HepG2 (cell line): ENCODE results near the gene ATRIP. TPM values are rescaled to one million over a fixed set of nuclear protein-coding genes. Genes with fewer than 3 reads are reported as not detected.

Experiments used
- AKAP8 ChIP-seq: sonication (generic); formaldehyde crosslinking; IDR thresholded peaks from 2 replicates; pipeline ENCODE4 v1.5.1; 2020; ENCODE audit warnings: mild to moderate bottlenecking, missing genetic modification reagents
- ATF7 ChIP-seq, 2 experiments: fragments of 450-650 bp in 1 of 2; sonication (generic) in 1 of 2; formaldehyde crosslinking in 1 of 2; IDR thresholded peaks; 2 replicates each; pipeline versions ENCODE4 v1.4.0 to v1.6.1; 2016 to 2020; ENCODE audit warnings: antibody characterized with exemption in 1 of 2, mild to moderate bottlenecking in 1 of 2, missing genetic modification reagents in 1 of 2
- FOXO1 ChIP-seq: sonication (generic); formaldehyde crosslinking; IDR thresholded peaks from 2 replicates; pipeline ENCODE4 v1.4.0; 2020; ENCODE audit warnings: missing genetic modification reagents
- GFI1 ChIP-seq: sonication (generic); formaldehyde crosslinking; IDR thresholded peaks from 2 replicates; pipeline ENCODE4 v1.5.0; 2020; ENCODE audit warnings: missing genetic modification reagents, mild to moderate bottlenecking, borderline replicate concordance
- HIC2 ChIP-seq: sonication (generic); formaldehyde crosslinking; IDR thresholded peaks from 2 replicates; pipeline ENCODE4 v1.9.0; 2022; ENCODE audit warnings: low read depth, missing genetic modification reagents
- LBX2 ChIP-seq: sonication (generic); formaldehyde crosslinking; IDR thresholded peaks from 2 replicates; pipeline ENCODE4 v1.5.0; 2020; ENCODE audit warnings: missing genetic modification reagents, mild to moderate bottlenecking, borderline replicate concordance
- NFE2 ChIP-seq: sonication (generic); formaldehyde crosslinking; IDR thresholded peaks from 2 replicates; pipeline ENCODE4 v1.4.0; 2020; ENCODE audit warnings: missing genetic modification reagents
- PHF21A ChIP-seq: sonication (generic); formaldehyde crosslinking; IDR thresholded peaks from 2 replicates; pipeline ENCODE4 v1.5.0; 2020; ENCODE audit warnings: mild to moderate bottlenecking, missing genetic modification reagents
- PHF5A ChIP-seq: IDR thresholded peaks from one replicate; pipeline ENCODE4 v1.6.1; 2018; ENCODE audit warnings: low read depth, missing genetic modification reagents; ENCODE audit not compliant: unreplicated experiment
- PLRG1 ChIP-seq: fragments of 450-650 bp; conservative IDR thresholded peaks from 2 replicates; pipeline ENCODE4 v1.6.1; 2016
- SOX5 ChIP-seq: IDR thresholded peaks from 2 replicates; pipeline ENCODE4 v1.6.1; 2016; ENCODE audit warnings: borderline replicate concordance
- SUZ12 ChIP-seq: fragments of 150-350 bp; IDR thresholded peaks from 2 replicates; pipeline ENCODE4 v1.6.1; 2014; ENCODE audit warnings: low read depth, low read length
- USF2 ChIP-seq, 2 experiments: sonication (generic) in 1 of 2; formaldehyde crosslinking in 1 of 2; IDR thresholded peaks; 2 replicates each; pipeline versions ENCODE4 v1.5.1 to v1.6.1; 2011 to 2020; ENCODE audit warnings: borderline replicate concordance in 1 of 2, low read depth in 1 of 2, low read length in 1 of 2, mild to moderate bottlenecking in 1 of 2, missing genetic modification reagents in 1 of 2, moderate library complexity in 1 of 2
- ZBTB37 ChIP-seq: sonication (generic); formaldehyde crosslinking; IDR thresholded peaks from 2 replicates; pipeline ENCODE4 v1.4.0; 2020; ENCODE audit warnings: mild to moderate bottlenecking, missing genetic modification reagents
- ZBTB38 ChIP-seq: sonication (generic); formaldehyde crosslinking; IDR thresholded peaks from 2 replicates; pipeline ENCODE4 v1.5.1; 2020; ENCODE audit warnings: mild to moderate bottlenecking, missing genetic modification reagents
- ZMYM2 ChIP-seq: sonication (generic); formaldehyde crosslinking; IDR thresholded peaks from 2 replicates; pipeline ENCODE4 v1.8.0; 2022; ENCODE audit warnings: mild to moderate bottlenecking, missing genetic modification reagents
- ZNF280D ChIP-seq: sonication (generic); formaldehyde crosslinking; IDR thresholded peaks from 2 replicates; pipeline ENCODE4 v1.5.1; 2020; ENCODE audit warnings: mild to moderate bottlenecking, missing genetic modification reagents
- ZNF75D ChIP-seq: sonication (generic); formaldehyde crosslinking; IDR thresholded peaks from 2 replicates; pipeline ENCODE4 v1.8.1; 2023; ENCODE audit warnings: missing genetic modification reagents, mild to moderate bottlenecking, borderline replicate concordance
- ZNF766 ChIP-seq: sonication (generic); formaldehyde crosslinking; IDR thresholded peaks from 2 replicates; pipeline ENCODE4 v1.5.0; 2020; ENCODE audit warnings: missing genetic modification reagents, borderline replicate concordance
- polyA plus RNA-seq, 8 experiments: library from polyadenylated mRNA; depleted of rRNA in 3 of 8; stranded (reverse) in 7 of 8; unstranded in 1 of 8; fragments of >200 nt; fragmentation: Illumina TruSeq in 4 of 8; extraction: Trizol in 4 of 8; gene quantifications; 2 replicates each; pipeline versions ENCODE4 v1.2.1 to v1.2.3, GENCODE V29; 2011 to 2016; ENCODE audit warnings: low read depth in 4 of 8, missing spikeins in 1 of 8, mixed read lengths in 1 of 8; ENCODE audit not compliant: insufficient read depth in 1 of 8
- total RNA-seq, 5 experiments: library from RNA; depleted of rRNA; stranded (reverse); fragments of >200 nt; fragmentation: Illumina TruSeq; extraction: Trizol; gene quantifications; 2 replicates each; pipeline ENCODE4 v1.2.3, GENCODE V29; 2016; ENCODE audit warnings: low read depth in 1 of 5

The ATRIP gene
- total and polyA plus RNA-seq, 2 of the 13 experiments (the other 11 are each of a cell fraction or from before 2014, with no cell fraction given), result 5.1 to 12.5 TPM

GRCh38 chr3:48439820-48440589 lies 6.5 kb upstream of the ATRIP start, which contains the start of the genes CCDC51 and TMA7 (continued):
- TF ChIP-seq ATF7 (IDR thresholded peaks at IDR 0.05), result no peak
- TF ChIP-seq ATF7 (CRISPR knock-in tag; IDR thresholded peaks at IDR 0.05), result no peak
- TF ChIP-seq PHF21A (CRISPR knock-in tag), result peak; percentile 65
- TF ChIP-seq PHF5A (CRISPR knock-in tag), result peak; percentile 70
- TF ChIP-seq SUZ12, result no peak
- peak; percentile 16; the same call in 1 of the 2 replicates for TF ChIP-seq HIC2
- peak; percentile 24; the same call in 1 of the 2 replicates for TF ChIP-seq ZBTB37 (CRISPR knock-in tag)
- 0 out of 2 replicates have a peak, but pooled peaks have one; percentile 68 for TF ChIP-seq ZNF280D
- TF ChIP-seq GFI1 (CRISPR knock-in tag), result no peak; the same call in 1 of the 2 replicates
- 0 out of 2 replicates have a peak, but pooled peaks have one; percentile 35 for TF ChIP-seq LBX2 (CRISPR knock-in tag)
- no peak for TF ChIP-seq ZNF766
- no peak for TF ChIP-seq NFE2 (CRISPR knock-in tag)
- TF ChIP-seq USF2 (IDR thresholded peaks at IDR 0.05; ENCODE audit: low read depth, low read length), result 0 out of 2 replicates have a peak, but pooled peaks have one; percentile 11
- peak; percentile 71 for TF ChIP-seq USF2 (CRISPR knock-in tag; IDR thresholded peaks at IDR 0.05; ENCODE audit: borderline replicate concordance)
- no peak; the same call in 1 of the 2 replicates for TF ChIP-seq SOX5 (CRISPR knock-in tag)
- peak; percentile 63; the same call in 1 of the 2 replicates for TF ChIP-seq ZBTB38 (CRISPR knock-in tag)
- 0 out of 2 replicates have a peak, but pooled peaks have one; percentile 28 for TF ChIP-seq FOXO1 (CRISPR knock-in tag)
- no peak for TF ChIP-seq PLRG1
- no peak for TF ChIP-seq ZMYM2 (CRISPR knock-in tag)
- no peak for TF ChIP-seq ZNF75D (CRISPR knock-in tag)
- 0 out of 2 replicates have a peak, but pooled peaks have one; percentile 9 for TF ChIP-seq AKAP8 (CRISPR knock-in tag)
